ENCODE measurements around the gene GET4.
"Not testable (repeated sequence)": the region's sequence is repeated elsewhere in the genome, so short reads cannot be mapped to it uniquely, and the experiment has no call there.

Gene GET4

GRCh38 chr7:846958-847650, 29.2 kb upstream of the GET4 start:
- DNase-seq = not testable (repeated sequence)

GRCh38 chr7:847728-848127, 28.6 kb upstream of the GET4 start:
- not testable (repeated sequence) for DNase-seq

- DNase-seq = no peak
Observed at GRCh38 chr7:849145-849544, 27.2 kb upstream of the GET4 start.

GRCh38 chr7:849781-850180, 26.6 kb upstream of the GET4 start:
- no peak for DNase-seq

- DNase-seq = no peak
Observed at GRCh38 chr7:851204-851603, 25.1 kb upstream of the GET4 start.

- DNase-seq = no peak
Observed at GRCh38 chr7:853366-854117, 22.8 kb upstream of the GET4 start.

- DNase-seq = no peak
Observed at GRCh38 chr7:854118-854775, 22.1 kb upstream of the GET4 start.

GRCh38 chr7:855686-856369, 20.5 kb upstream of the GET4 start:
- no peak for DNase-seq

- DNase-seq = no peak
Observed at GRCh38 chr7:856444-857095, 19.8 kb upstream of the GET4 start.

- DNase-seq = no peak
Observed at GRCh38 chr7:857661-858060, 18.7 kb upstream of the GET4 start.

- DNase-seq = no peak
Observed at GRCh38 chr7:859359-860030, 16.9 kb upstream of the GET4 start.

- no peak for DNase-seq
Observed at GRCh38 chr7:860149-860548, 16.2 kb upstream of the GET4 start.

GRCh38 chr7:861222-861621, 15.1 kb upstream of the GET4 start:
- no peak for DNase-seq

- no peak for DNase-seq
Observed at GRCh38 chr7:862157-862556, 14.2 kb upstream of the GET4 start.

GRCh38 chr7:863106-863505, 13.2 kb upstream of the GET4 start:
- DNase-seq = no peak

- no peak for DNase-seq
Observed at GRCh38 chr7:865921-866320, 10.4 kb upstream of the GET4 start.

- DNase-seq = no peak
Observed at GRCh38 chr7:867001-867405, 9.4 kb upstream of the GET4 start.

GRCh38 chr7:867406-868188, 8.8 kb upstream of the GET4 start:
- DNase-seq = no peak

- DNase-seq = no peak
Observed at GRCh38 chr7:868189-868486, 8.2 kb upstream of the GET4 start.

- no peak for DNase-seq
Observed at GRCh38 chr7:869348-869747, 7.0 kb upstream of the GET4 start.

GRCh38 chr7:871900-872537, 4.3 kb upstream of the GET4 start:
- DNase-seq = no peak
